NB4 (cell line): ENCODE results near the gene HCN3.

ENCODE experiments used
- DNase-seq: peaks from one replicate; pipeline ENCODE4 v3.0.0; 2010; ENCODE audit warnings: low read depth
- H3K4me3 ChIP-seq: one replicate; pipeline ENCODE4 v1.5.1; 2011; ENCODE audit warnings: mild to moderate bottlenecking, low read depth, low read length, moderate library complexity
- CTCF ChIP-seq: IDR thresholded peaks from one replicate; pipeline ENCODE4 v1.5.1; 2012; ENCODE audit warnings: low read depth, low read length
- MAX ChIP-seq: IDR thresholded peaks from 2 replicates; pipeline ENCODE4 v1.6.1; 2011; ENCODE audit warnings: low read depth, low read length
- MYC ChIP-seq: IDR thresholded peaks from 2 replicates; pipeline ENCODE4 v1.6.1; 2011; ENCODE audit warnings: low read depth, low read length
- POLR2A ChIP-seq: IDR thresholded peaks from 2 replicates; pipeline ENCODE4 v1.6.1; 2011; ENCODE audit warnings: mild to moderate bottlenecking; ENCODE audit not compliant: insufficient read length; ENCODE audit errors: extremely low read depth

Gene HCN3

GRCh38 chr1:155313261-155313660 lies 36.0 kb downstream of the HCN3 start:
- no peak overlapping the region for H3K4me3 ChIP-seq
- DNase-seq = no peak
- TF ChIP-seq POLR2A (no peak), CTCF (no peak), MAX (no peak), MYC (no peak)

GRCh38 chr1:155316922-155317321 lies 39.7 kb downstream of the HCN3 start:
- TF ChIP-seq CTCF (no peak), POLR2A (no peak), MAX (no peak)
- DNase-seq = no peak
- no peak overlapping the region for H3K4me3 ChIP-seq

GRCh38 chr1:155318082-155318481 lies 40.8 kb downstream of the HCN3 start:
- DNase-seq = no peak
- no peak overlapping the region for H3K4me3 ChIP-seq
- TF ChIP-seq CTCF = no peak

- no peak for DNase-seq
- TF ChIP-seq MAX (no peak), MYC (no peak), POLR2A (no peak), CTCF (no peak)
- H3K4me3 ChIP-seq = no peak overlapping the region
These were observed 42.3 kb downstream of the HCN3 start for GRCh38 chr1:155319536-155319935.

- no peak for DNase-seq
- no peak overlapping the region for H3K4me3 ChIP-seq
- TF ChIP-seq MAX (no peak), CTCF (no peak), POLR2A (no peak), MYC (no peak)
These were observed 43.0 kb downstream of the HCN3 start for GRCh38 chr1:155320252-155320651.

- DNase-seq = peak; percentile 15
- H3K4me3 ChIP-seq = no peak within 1 kb of the TSS
- TF ChIP-seq POLR2A (no peak), CTCF (no peak), MAX (no peak), MYC (no peak)
These were observed 43.7 kb downstream of the HCN3 start, which contains the start of gene RUSC1 for GRCh38 chr1:155320661-155321617. RUSC1 (plus strand) TSS chr1:155320894; CDS start chr1:155321774, 880 bp downstream.
